Measurements from ENCODE around the gene TAGLN2. TPM values are rescaled to one million over a fixed set of nuclear protein-coding genes. Genes with fewer than 3 reads are reported as not detected.
A peak's percentile ranks its signal among the peaks of the same experiment; 100 is the strongest.

Gene TAGLN2
- total and polyA plus RNA-seq, 10 of the 15 experiments (the other 5 are each of a cell fraction or from before 2014, with no cell fraction given): 155 to 611 (median 363) TPM

DNA sequence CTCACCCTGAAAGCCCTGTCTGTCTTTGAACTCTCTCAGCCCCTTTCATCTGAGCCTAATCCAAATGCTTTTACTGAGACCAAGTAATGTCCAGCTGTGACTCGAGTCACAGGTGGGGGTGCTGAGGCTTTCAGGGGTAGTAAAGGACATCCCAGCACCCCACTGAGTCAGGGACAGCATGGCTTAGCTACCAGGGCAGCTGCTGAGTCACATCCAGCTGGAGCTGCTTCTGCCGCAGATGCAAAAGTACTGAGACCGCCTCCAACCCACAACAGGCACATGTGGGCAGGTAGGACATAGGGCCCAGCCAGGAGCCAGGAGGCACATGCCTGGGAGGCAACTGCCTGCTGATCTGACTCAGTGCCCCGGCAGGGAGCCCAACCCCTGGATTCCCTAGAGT is 56.1 kb downstream of the TAGLN2 start:
- Histone ChIP-seq H3K27me3 (replicated peaks in 1 of 2; ENCODE audit: control insufficient read depth in 2 of 2, insufficient read depth in 2 of 2, low read length in 1 of 2) (no peaks in the 10 kb centered on the region; a peak in 2 of 4 replicates), H3K79me2 (ENCODE audit: control insufficient read depth, insufficient read depth, low read length) (no peaks in the 10 kb centered on the region), H3K4me2 (ENCODE audit: control insufficient read depth, insufficient read depth) (no peak overlapping the region), H3K4me3 (no peak overlapping the region), H3K27ac (ENCODE audit: control insufficient read depth, insufficient read depth) (no peak overlapping the region), H3K4me1 (ENCODE audit: control insufficient read depth, insufficient read depth, low read length) (no peaks in the 10 kb centered on the region), H3K9ac (ENCODE audit: control insufficient read depth, insufficient read depth, low read length) (no peak overlapping the region), H2AFZ (ENCODE audit: control insufficient read depth, low read depth, low read length) (no peak overlapping the region), H3K9me3 (replicated peaks; ENCODE audit: control insufficient read depth, insufficient read depth, low read length) (no peaks in the 10 kb centered on the region), H3K36me3 (ENCODE audit: control insufficient read depth in 2 of 2, insufficient read depth in 2 of 2, low read length in 1 of 2) (no peaks in the 10 kb centered on the region), H4K20me1 (ENCODE audit: control insufficient read depth, insufficient read depth) (no peaks in the 10 kb centered on the region)
- ATAC-seq (peak; percentile 27; the same call in 2 of the 3 replicates), FAIRE-seq (no peak), DNase-seq (ENCODE audit: low read depth, low spot score) (no peak)
- in situ Hi-C loops (cut with MboI) (no loop called here), intact Hi-C loops (cut with micrococcal nuclease; ENCODE audit: unreplicated experiment) (no loop called here)
- BruUV-seq (replicated peaks): no TSS peak
- CTCF ChIA-PET: interaction anchor here (1.5 kb wide), 1 partner anchor 24 kb away, joined by 4 read pairs; no protein-coding TSS in a partner anchor
- 3% methylated on average over 4 of the region's 4 CpGs for WGBS (ENCODE audit: insufficient coverage, insufficient replicate concordance, low lambda C conversion rate, missing lambda C conversion rate)
- POLR2A ChIA-PET: no interaction called here
- RAD21 ChIA-PET (ENCODE audit: unreplicated experiment): no interaction called here
- SMC1A ChIA-PET (ENCODE audit: uncharacterized antibody, unreplicated experiment): interaction anchor here (0.7 kb wide), 1 partner anchor 47 kb away, joined by 3 read pairs; no protein-coding TSS in a partner anchor
- TF ChIP-seq, protein P1, sequence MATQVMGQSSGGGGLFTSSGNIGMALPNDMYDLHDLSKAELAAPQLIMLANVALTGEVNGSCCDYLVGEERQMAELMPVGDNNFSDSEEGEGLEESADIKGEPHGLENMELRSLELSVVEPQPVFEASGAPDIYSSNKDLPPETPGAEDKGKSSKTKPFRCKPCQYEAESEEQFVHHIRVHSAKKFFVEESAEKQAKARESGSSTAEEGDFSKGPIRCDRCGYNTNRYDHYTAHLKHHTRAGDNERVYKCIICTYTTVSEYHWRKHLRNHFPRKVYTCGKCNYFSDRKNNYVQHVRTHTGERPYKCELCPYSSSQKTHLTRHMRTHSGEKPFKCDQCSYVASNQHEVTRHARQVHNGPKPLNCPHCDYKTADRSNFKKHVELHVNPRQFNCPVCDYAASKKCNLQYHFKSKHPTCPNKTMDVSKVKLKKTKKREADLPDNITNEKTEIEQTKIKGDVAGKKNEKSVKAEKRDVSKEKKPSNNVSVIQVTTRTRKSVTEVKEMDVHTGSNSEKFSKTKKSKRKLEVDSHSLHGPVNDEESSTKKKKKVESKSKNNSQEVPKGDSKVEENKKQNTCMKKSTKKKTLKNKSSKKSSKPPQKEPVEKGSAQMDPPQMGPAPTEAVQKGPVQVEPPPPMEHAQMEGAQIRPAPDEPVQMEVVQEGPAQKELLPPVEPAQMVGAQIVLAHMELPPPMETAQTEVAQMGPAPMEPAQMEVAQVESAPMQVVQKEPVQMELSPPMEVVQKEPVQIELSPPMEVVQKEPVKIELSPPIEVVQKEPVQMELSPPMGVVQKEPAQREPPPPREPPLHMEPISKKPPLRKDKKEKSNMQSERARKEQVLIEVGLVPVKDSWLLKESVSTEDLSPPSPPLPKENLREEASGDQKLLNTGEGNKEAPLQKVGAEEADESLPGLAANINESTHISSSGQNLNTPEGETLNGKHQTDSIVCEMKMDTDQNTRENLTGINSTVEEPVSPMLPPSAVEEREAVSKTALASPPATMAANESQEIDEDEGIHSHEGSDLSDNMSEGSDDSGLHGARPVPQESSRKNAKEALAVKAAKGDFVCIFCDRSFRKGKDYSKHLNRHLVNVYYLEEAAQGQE (IDR thresholded peaks at IDR 0.05; ENCODE audit: low read depth, low read length): no peak
- no peak for TF ChIP-seq SUZ12 (IDR thresholded peaks at IDR 0.05; ENCODE audit: unreplicated experiment)
- TF ChIP-seq, protein P2, sequence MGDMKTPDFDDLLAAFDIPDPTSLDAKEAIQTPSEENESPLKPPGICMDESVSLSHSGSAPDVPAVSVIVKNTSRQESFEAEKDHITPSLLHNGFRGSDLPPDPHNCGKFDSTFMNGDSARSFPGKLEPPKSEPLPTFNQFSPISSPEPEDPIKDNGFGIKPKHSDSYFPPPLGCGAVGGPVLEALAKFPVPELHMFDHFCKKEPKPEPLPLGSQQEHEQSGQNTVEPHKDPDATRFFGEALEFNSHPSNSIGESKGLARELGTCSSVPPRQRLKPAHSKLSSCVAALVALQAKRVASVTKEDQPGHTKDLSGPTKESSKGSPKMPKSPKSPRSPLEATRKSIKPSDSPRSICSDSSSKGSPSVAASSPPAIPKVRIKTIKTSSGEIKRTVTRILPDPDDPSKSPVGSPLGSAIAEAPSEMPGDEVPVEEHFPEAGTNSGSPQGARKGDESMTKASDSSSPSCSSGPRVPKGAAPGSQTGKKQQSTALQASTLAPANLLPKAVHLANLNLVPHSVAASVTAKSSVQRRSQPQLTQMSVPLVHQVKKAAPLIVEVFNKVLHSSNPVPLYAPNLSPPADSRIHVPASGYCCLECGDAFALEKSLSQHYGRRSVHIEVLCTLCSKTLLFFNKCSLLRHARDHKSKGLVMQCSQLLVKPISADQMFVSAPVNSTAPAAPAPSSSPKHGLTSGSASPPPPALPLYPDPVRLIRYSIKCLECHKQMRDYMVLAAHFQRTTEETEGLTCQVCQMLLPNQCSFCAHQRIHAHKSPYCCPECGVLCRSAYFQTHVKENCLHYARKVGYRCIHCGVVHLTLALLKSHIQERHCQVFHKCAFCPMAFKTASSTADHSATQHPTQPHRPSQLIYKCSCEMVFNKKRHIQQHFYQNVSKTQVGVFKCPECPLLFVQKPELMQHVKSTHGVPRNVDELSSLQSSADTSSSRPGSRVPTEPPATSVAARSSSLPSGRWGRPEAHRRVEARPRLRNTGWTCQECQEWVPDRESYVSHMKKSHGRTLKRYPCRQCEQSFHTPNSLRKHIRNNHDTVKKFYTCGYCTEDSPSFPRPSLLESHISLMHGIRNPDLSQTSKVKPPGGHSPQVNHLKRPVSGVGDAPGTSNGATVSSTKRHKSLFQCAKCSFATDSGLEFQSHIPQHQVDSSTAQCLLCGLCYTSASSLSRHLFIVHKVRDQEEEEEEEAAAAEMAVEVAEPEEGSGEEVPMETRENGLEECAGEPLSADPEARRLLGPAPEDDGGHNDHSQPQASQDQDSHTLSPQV (IDR thresholded peaks at IDR 0.05): no peak
- TF ChIP-seq NFYB (IDR thresholded peaks at IDR 0.05; ENCODE audit: insufficient read depth, low read depth, low read length): no peak
- no peak for TF ChIP-seq ZBTB33 (IDR thresholded peaks at IDR 0.05)
- no peak for TF ChIP-seq BRCA1 (IDR thresholded peaks at IDR 0.05; ENCODE audit: low read depth, low read length)
- no peak for TF ChIP-seq CREM (IDR thresholded peaks at IDR 0.05; ENCODE audit: low read depth)
- TF ChIP-seq PKNOX1 (IDR thresholded peaks at IDR 0.05): no peak
- no peak for TF ChIP-seq POLR2AphosphoS5 (IDR thresholded peaks at IDR 0.05; ENCODE audit: low read length)
- no peak for TF ChIP-seq NFIC (IDR thresholded peaks at IDR 0.05; ENCODE audit: low read depth, low read length)

Data from GM12878 (cell line).